ENCODE measurements around the gene PRDM2.

The PRDM2 gene

GRCh38 chr1:13749543-13750341, 49.8 kb downstream of the PRDM2 start:
- Histone ChIP-seq H3K9me2 (replicated peaks; ENCODE audit: insufficient read depth, low read length) (no peaks in the 10 kb centered on the region), H3K79me2 (ENCODE audit: insufficient read depth, low read length) (peaks cover 53% of the 10 kb centered on the region), H3K4me2 (ENCODE audit: low read depth, low read length, poor library complexity, severe bottlenecking) (peak overlapping the region; percentile 99), H3K9ac (ENCODE audit: low read length) (peak overlapping the region; percentile 86), H3F3A (ENCODE audit: insufficient read depth) (peaks cover 17% of the 10 kb centered on the region), H3K36me3 (ENCODE audit: low read length) (peaks cover 27% of the 10 kb centered on the region), H3K9me3 (ENCODE audit: insufficient read depth, low read length) (no peaks in the 10 kb centered on the region), H3K4me3 (ENCODE audit: insufficient read depth, low read length, poor library complexity, severe bottlenecking) (peak overlapping the region; percentile 64), H4K20me1 (ENCODE audit: low read depth, low read length) (peaks cover 38% of the 10 kb centered on the region), H3K27ac (ENCODE audit: low read depth, low read length) (peak overlapping the region; percentile 77), H3K27me3 (ENCODE audit: low read length) (no peaks in the 10 kb centered on the region), H2AFZ (ENCODE audit: low read depth, low read length, severe bottlenecking) (no peak overlapping the region)
- no peak for TF ChIP-seq EZH2phosphoT487 (conservative IDR thresholded peaks at IDR 0.05; ENCODE audit: low read length)
- no peak for TF ChIP-seq CTCF (IDR thresholded peaks at IDR 0.05; ENCODE audit: insufficient read depth, low read length, poor library complexity, severe bottlenecking)

GRCh38 chr1:13751458-13751871, 51.5 kb downstream of the PRDM2 start:
- H3K79me2 ChIP-seq (ENCODE audit: insufficient read depth, low read length): peaks cover 70% of the 10 kb centered on the region
- H3K4me2 ChIP-seq (ENCODE audit: low read depth, low read length, poor library complexity, severe bottlenecking): peak overlapping the region; percentile 99

GRCh38 chr1:13751985-13752384, 52.0 kb downstream of the PRDM2 start:
- H3K27me3 ChIP-seq (ENCODE audit: low read length): no peaks in the 10 kb centered on the region
- H4K20me1 ChIP-seq (ENCODE audit: low read depth, low read length): peaks cover 51% of the 10 kb centered on the region
- H3K9me3 ChIP-seq (ENCODE audit: insufficient read depth, low read length): no peaks in the 10 kb centered on the region
- no peak for TF ChIP-seq EZH2phosphoT487 (conservative IDR thresholded peaks at IDR 0.05; ENCODE audit: low read length)
- TF ChIP-seq CTCF (IDR thresholded peaks at IDR 0.05; ENCODE audit: insufficient read depth, low read length, poor library complexity, severe bottlenecking): no peak
- peaks cover 27% of the 10 kb centered on the region for H3K36me3 ChIP-seq (ENCODE audit: low read length)
- H3K9ac ChIP-seq (ENCODE audit: low read length): peak overlapping the region; percentile 86
- H3K79me2 ChIP-seq (ENCODE audit: insufficient read depth, low read length): peaks cover 75% of the 10 kb centered on the region
- H3K9me2 ChIP-seq (replicated peaks; ENCODE audit: insufficient read depth, low read length): no peaks in the 10 kb centered on the region
- H2AFZ ChIP-seq (ENCODE audit: low read depth, low read length, severe bottlenecking): no peak overlapping the region
- peaks cover 14% of the 10 kb centered on the region for H3F3A ChIP-seq (ENCODE audit: insufficient read depth)
- H3K4me2 ChIP-seq (ENCODE audit: low read depth, low read length, poor library complexity, severe bottlenecking): peak overlapping the region; percentile 99
- no peak overlapping the region for H3K4me3 ChIP-seq (ENCODE audit: insufficient read depth, low read length, poor library complexity, severe bottlenecking)
- H3K27ac ChIP-seq (ENCODE audit: low read depth, low read length): no peak overlapping the region

More at GRCh38 chr1:13751458-13751871, 51.5 kb downstream of the PRDM2 start:
- Histone ChIP-seq H3K27me3 (ENCODE audit: low read length) (no peaks in the 10 kb centered on the region), H3K9me2 (replicated peaks; ENCODE audit: insufficient read depth, low read length) (no peaks in the 10 kb centered on the region), H3K4me3 (ENCODE audit: insufficient read depth, low read length, poor library complexity, severe bottlenecking) (peak overlapping the region; percentile 64), H3K9me3 (ENCODE audit: insufficient read depth, low read length) (no peaks in the 10 kb centered on the region), H3F3A (ENCODE audit: insufficient read depth) (peaks cover 17% of the 10 kb centered on the region), H3K36me3 (ENCODE audit: low read length) (peaks cover 27% of the 10 kb centered on the region), H3K9ac (ENCODE audit: low read length) (peak overlapping the region; percentile 86), H3K27ac (ENCODE audit: low read depth, low read length) (peak overlapping the region; percentile 23; the same call in 1 of the 2 replicates), H2AFZ (ENCODE audit: low read depth, low read length, severe bottlenecking) (no peak overlapping the region), H4K20me1 (ENCODE audit: low read depth, low read length) (peaks cover 49% of the 10 kb centered on the region)
- TF ChIP-seq CTCF (IDR thresholded peaks at IDR 0.05; ENCODE audit: insufficient read depth, low read length, poor library complexity, severe bottlenecking) (no peak), EZH2phosphoT487 (conservative IDR thresholded peaks at IDR 0.05; ENCODE audit: low read length) (no peak)

Data from SU-DHL-6 (cell line).